Glutamatergic neuron (in vitro differentiated cells): ENCODE data around the gene IP6K1. TPM values are rescaled to one million over a fixed set of nuclear protein-coding genes. Genes with fewer than 3 reads are reported as not detected.

Experiments used
- DNase-seq: peaks from one replicate; pipeline ENCODE4 v3.0.0; 2022
- H3K27ac Mint-ChIP-seq: one replicate; pipeline ENCODE4 v1.8.0; 2020; ENCODE audit warnings: mild to moderate bottlenecking, mixed read lengths, inconsistent platforms; ENCODE audit not compliant: unreplicated experiment
- H3K27me3 Mint-ChIP-seq: one replicate; pipeline ENCODE4 v1.8.0; 2020; ENCODE audit warnings: mild to moderate bottlenecking, moderate library complexity, mixed read lengths, inconsistent platforms; ENCODE audit not compliant: unreplicated experiment
- H3K36me3 Mint-ChIP-seq: one replicate; pipeline ENCODE4 v1.8.0; 2020; ENCODE audit warnings: mild to moderate bottlenecking, mixed read lengths, inconsistent platforms; ENCODE audit not compliant: unreplicated experiment
- H3K4me1 Mint-ChIP-seq: one replicate; pipeline ENCODE4 v1.8.0; 2020; ENCODE audit warnings: mild to moderate bottlenecking, low read depth, mixed read lengths, inconsistent platforms; ENCODE audit not compliant: unreplicated experiment
- H3K4me3 Mint-ChIP-seq: one replicate; pipeline ENCODE4 v1.8.0; 2020; ENCODE audit warnings: mild to moderate bottlenecking, mixed read lengths, inconsistent platforms; ENCODE audit not compliant: unreplicated experiment
- H3K9me3 Mint-ChIP-seq: one replicate; pipeline ENCODE4 v1.8.0; 2020; ENCODE audit warnings: mild to moderate bottlenecking, moderate library complexity, mixed read lengths, inconsistent platforms; ENCODE audit not compliant: unreplicated experiment
- total RNA-seq: library from RNA; stranded (reverse); fragmentation: NEBNext Ultra II Directional; extraction: Animal tissue kit (Norgen Biotek cat#: 25700); gene quantifications from one replicate; pipeline ENCODE4 v1.2.1, GENCODE V29; 2021; ENCODE audit not compliant: unreplicated experiment
- TF ChIP-seq, protein P1 (sequence below): fragments of 200-600 bp; sonication (generic); IDR thresholded peaks from one replicate; pipeline ENCODE4 v1.5.0; 2021; ENCODE audit not compliant: partially characterized antibody, unreplicated experiment

Gene IP6K1
- total RNA-seq, 1 donor from 2014 or later, result 44.6 TPM

- H3K27me3 Mint-ChIP-seq, result peaks cover 15% of the 10 kb centered on the region
- TF ChIP-seq, protein P1, sequence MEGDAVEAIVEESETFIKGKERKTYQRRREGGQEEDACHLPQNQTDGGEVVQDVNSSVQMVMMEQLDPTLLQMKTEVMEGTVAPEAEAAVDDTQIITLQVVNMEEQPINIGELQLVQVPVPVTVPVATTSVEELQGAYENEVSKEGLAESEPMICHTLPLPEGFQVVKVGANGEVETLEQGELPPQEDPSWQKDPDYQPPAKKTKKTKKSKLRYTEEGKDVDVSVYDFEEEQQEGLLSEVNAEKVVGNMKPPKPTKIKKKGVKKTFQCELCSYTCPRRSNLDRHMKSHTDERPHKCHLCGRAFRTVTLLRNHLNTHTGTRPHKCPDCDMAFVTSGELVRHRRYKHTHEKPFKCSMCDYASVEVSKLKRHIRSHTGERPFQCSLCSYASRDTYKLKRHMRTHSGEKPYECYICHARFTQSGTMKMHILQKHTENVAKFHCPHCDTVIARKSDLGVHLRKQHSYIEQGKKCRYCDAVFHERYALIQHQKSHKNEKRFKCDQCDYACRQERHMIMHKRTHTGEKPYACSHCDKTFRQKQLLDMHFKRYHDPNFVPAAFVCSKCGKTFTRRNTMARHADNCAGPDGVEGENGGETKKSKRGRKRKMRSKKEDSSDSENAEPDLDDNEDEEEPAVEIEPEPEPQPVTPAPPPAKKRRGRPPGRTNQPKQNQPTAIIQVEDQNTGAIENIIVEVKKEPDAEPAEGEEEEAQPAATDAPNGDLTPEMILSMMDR, result no peak
- peaks cover 2% of the 10 kb centered on the region for H3K9me3 Mint-ChIP-seq
- no peaks in the 10 kb centered on the region for H3K36me3 Mint-ChIP-seq
- peaks cover 18% of the 10 kb centered on the region for H3K4me1 Mint-ChIP-seq
- H3K27ac Mint-ChIP-seq, result peak overlapping the region; percentile 46
- H3K4me3 Mint-ChIP-seq, result peak overlapping the region; percentile 41
- no peak for DNase-seq
These were observed 79.8 kb downstream of the IP6K1 start for GRCh38 chr3:49706456-49707112.

GRCh38 chr3:49705390-49705960, 80.9 kb downstream of the IP6K1 start:
- TF ChIP-seq, protein P1, result no peak
- H3K9me3 Mint-ChIP-seq, result peaks cover 2% of the 10 kb centered on the region
- DNase-seq, result no peak
- no peak overlapping the region for H3K27ac Mint-ChIP-seq
- H3K4me1 Mint-ChIP-seq, result peaks cover 18% of the 10 kb centered on the region
- peaks cover 15% of the 10 kb centered on the region for H3K27me3 Mint-ChIP-seq
- H3K36me3 Mint-ChIP-seq, result no peaks in the 10 kb centered on the region
- H3K4me3 Mint-ChIP-seq, result no peak overlapping the region

DNA sequence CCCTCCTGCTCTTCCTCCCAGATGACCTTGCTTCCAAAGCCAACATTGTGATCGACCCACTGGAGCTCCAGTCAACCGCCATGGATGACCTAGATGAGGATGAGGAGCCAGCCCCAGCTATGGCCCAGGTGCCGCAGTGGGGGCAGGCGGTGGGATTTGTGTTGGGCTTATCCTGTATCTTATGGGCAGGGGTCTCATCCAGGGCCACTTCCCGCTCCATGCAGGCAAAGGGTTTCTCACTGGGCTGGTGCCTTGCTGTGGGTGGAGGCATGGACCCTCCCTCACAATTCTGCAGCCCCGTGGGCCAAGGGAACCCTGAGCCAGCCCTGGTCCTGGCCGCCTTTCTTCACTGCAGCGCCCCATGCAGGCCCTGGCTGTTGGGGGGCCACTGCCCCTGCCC, 81.7 kb downstream of the IP6K1 start:
- Mint-ChIP-seq H3K4me1 (peaks cover 18% of the 10 kb centered on the region), H3K9me3 (peaks cover 2% of the 10 kb centered on the region), H3K27me3 (peaks cover 15% of the 10 kb centered on the region), H3K4me3 (no peak overlapping the region), H3K27ac (no peak overlapping the region), H3K36me3 (no peaks in the 10 kb centered on the region)
- TF ChIP-seq, protein P1, result no peak
- no peak for DNase-seq

- Mint-ChIP-seq H3K4me1 (peaks cover 18% of the 10 kb centered on the region), H3K9me3 (peaks cover 2% of the 10 kb centered on the region), H3K27ac (no peak overlapping the region), H3K4me3 (no peak overlapping the region), H3K27me3 (peaks cover 15% of the 10 kb centered on the region), H3K36me3 (no peaks in the 10 kb centered on the region)
- DNase-seq, result no peak
- TF ChIP-seq, protein P1, result no peak
These were observed 82.4 kb downstream of the IP6K1 start for GRCh38 chr3:49703956-49704355.

- peaks cover 15% of the 10 kb centered on the region for H3K27me3 Mint-ChIP-seq
- TF ChIP-seq, protein P1, result peak; percentile 85
- no peaks in the 10 kb centered on the region for H3K36me3 Mint-ChIP-seq
- no peak overlapping the region for H3K27ac Mint-ChIP-seq
- DNase-seq, result peak; percentile 77
- no peak overlapping the region for H3K4me3 Mint-ChIP-seq
- peaks cover 2% of the 10 kb centered on the region for H3K9me3 Mint-ChIP-seq
- peaks cover 18% of the 10 kb centered on the region for H3K4me1 Mint-ChIP-seq
These were observed 82.9 kb downstream of the IP6K1 start for GRCh38 chr3:49703443-49703927.
